HFFc6 (cell line): ENCODE measurements around the gene PPM1A. TPM values are rescaled to one million over a fixed set of nuclear protein-coding genes. Genes with fewer than 3 reads are reported as not detected.

ENCODE experiments used
- DNase-seq: peaks from one replicate; pipeline ENCODE4 v3.0.0-alpha.2; 2018
- H3K27ac Mint-ChIP-seq: 2 replicates; pipeline ENCODE4 v1.8.0; 2020; ENCODE audit warnings: mild to moderate bottlenecking, mixed read lengths
- H3K27me3 Mint-ChIP-seq: 2 replicates; pipeline ENCODE4 v1.8.0; 2021; ENCODE audit warnings: mild to moderate bottlenecking, moderate library complexity, mixed read lengths; ENCODE audit not compliant: insufficient read depth
- H3K36me3 Mint-ChIP-seq: 2 replicates; pipeline ENCODE4 v1.8.0; 2021; ENCODE audit warnings: low read depth, mixed read lengths
- H3K4me1 Mint-ChIP-seq: 2 replicates; pipeline ENCODE4 v1.8.0; 2020; ENCODE audit warnings: low read depth, mixed read lengths
- H3K4me3 Mint-ChIP-seq: 2 replicates; pipeline ENCODE4 v1.8.0; 2020; ENCODE audit warnings: mild to moderate bottlenecking, moderate library complexity, mixed read lengths
- H3K9me3 Mint-ChIP-seq: 2 replicates; pipeline ENCODE4 v1.8.0; 2020; ENCODE audit warnings: mild to moderate bottlenecking, mixed read lengths
- total RNA-seq, 6 experiments: library from RNA; stranded (reverse); fragmentation: NEBNext Ultra II Directional; extraction: Animal tissue kit (Norgen Biotek cat#: 25700); gene quantifications; 2 replicates in 1 of 6; 3 replicates in 5 of 6; pipeline ENCODE4 v1.2.3, GENCODE V29; 2021
- TF ChIP-seq, protein P1 (sequence below): fragments of 200-600 bp; sonication (generic); IDR thresholded peaks from 2 replicates; pipeline ENCODE4 v1.5.0; 2021; ENCODE audit warnings: antibody characterized with exemption, mild to moderate bottlenecking

Gene PPM1A
- total RNA-seq, 6 experiments from 2014 or later = 35.2 to 38.0 (median 36.5) TPM

DNA sequence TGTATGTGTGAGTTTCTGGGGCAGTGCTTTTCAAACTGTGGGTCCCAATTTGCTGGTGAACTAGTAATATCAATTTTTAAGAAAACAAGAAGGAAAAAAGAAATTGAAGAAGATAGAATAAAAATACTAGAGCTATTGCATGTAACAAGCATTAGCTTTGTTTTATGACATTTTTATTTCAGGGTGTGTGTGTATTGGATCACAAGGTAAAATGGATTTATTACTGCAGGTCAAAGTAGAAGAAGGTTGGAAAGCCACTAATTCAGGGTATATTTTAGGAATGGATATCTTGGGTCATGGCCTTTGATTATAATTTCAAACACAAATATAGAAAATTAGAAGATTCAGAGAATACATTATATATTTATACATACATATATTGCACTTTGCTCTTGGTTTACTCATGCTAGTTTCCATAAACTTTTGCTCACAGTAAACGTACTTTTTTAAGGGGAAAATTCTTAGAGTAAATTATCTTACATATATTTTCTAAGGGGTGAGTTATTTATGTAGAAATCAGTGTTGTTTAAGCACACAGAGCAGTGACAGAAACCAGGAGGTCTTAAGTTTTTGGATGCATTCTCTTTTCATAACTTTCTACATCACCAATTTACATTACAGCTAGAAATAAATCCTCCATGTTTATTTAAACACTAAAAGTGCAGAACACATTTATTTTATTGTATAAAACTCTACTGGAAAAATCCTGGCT lies 34.5 kb upstream of the PPM1A start:
- no peak for DNase-seq
- Mint-ChIP-seq H3K4me1 (no peaks in the 10 kb centered on the region), H3K27me3 (peaks cover 17% of the 10 kb centered on the region), H3K4me3 (no peak overlapping the region), H3K27ac (no peak overlapping the region), H3K9me3 (no peaks in the 10 kb centered on the region), H3K36me3 (no peaks in the 10 kb centered on the region)
- TF ChIP-seq, protein P1, sequence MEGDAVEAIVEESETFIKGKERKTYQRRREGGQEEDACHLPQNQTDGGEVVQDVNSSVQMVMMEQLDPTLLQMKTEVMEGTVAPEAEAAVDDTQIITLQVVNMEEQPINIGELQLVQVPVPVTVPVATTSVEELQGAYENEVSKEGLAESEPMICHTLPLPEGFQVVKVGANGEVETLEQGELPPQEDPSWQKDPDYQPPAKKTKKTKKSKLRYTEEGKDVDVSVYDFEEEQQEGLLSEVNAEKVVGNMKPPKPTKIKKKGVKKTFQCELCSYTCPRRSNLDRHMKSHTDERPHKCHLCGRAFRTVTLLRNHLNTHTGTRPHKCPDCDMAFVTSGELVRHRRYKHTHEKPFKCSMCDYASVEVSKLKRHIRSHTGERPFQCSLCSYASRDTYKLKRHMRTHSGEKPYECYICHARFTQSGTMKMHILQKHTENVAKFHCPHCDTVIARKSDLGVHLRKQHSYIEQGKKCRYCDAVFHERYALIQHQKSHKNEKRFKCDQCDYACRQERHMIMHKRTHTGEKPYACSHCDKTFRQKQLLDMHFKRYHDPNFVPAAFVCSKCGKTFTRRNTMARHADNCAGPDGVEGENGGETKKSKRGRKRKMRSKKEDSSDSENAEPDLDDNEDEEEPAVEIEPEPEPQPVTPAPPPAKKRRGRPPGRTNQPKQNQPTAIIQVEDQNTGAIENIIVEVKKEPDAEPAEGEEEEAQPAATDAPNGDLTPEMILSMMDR = no peak

- H3K4me3 Mint-ChIP-seq = no peak overlapping the region
- no peak overlapping the region for H3K27ac Mint-ChIP-seq
- no peaks in the 10 kb centered on the region for H3K4me1 Mint-ChIP-seq
- H3K9me3 Mint-ChIP-seq = no peaks in the 10 kb centered on the region
- H3K27me3 Mint-ChIP-seq = peaks cover 17% of the 10 kb centered on the region
- DNase-seq = no peak
- TF ChIP-seq, protein P1 = no peak
- no peaks in the 10 kb centered on the region for H3K36me3 Mint-ChIP-seq
Measured at GRCh38 chr14:60215127-60215444, 33.9 kb upstream of the PPM1A start.

DNA sequence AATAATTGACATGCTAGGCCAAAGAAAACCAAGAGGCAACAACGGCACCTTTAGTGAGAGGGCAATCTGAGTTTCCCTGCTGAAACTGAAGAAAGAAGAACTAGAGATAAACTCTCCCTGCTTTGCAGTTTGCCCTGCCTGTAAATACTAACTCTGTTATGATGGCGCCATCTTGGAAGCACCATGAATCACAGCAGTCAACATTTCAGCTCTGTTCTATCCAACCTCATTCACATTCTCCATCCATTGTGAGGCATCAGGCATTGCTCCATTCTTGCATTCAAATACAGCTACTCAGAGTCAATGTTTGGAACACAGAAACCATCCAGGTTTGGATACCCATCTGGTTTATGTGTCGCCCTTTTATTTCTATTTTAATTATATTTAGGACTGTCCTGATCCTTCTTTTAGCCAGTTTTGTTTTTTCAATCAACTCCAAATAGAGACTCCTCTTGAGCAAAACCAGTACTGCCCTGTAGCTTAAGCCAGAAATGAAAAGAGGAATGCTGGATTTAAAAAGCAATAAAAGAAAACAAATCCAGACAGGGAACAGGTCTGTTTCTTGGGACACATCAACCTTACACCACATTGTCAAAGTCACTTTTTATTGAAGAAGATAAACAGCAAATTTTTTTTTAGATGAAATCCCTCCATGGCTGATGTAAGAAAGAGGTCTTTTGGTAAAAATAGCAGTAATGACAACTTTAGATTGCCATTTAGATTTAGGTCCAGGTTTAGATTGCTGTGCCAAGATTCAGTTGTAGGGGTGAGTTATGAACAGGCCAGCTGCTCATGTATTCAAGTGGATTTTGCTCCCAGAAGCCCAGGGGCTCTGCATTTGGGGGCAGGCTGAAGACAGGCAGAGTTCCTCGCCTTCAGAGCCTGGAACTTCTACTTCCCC lies 33.3 kb upstream of the PPM1A start:
- no peak overlapping the region for H3K27ac Mint-ChIP-seq
- no peaks in the 10 kb centered on the region for H3K9me3 Mint-ChIP-seq
- peaks cover 17% of the 10 kb centered on the region for H3K27me3 Mint-ChIP-seq
- no peaks in the 10 kb centered on the region for H3K4me1 Mint-ChIP-seq
- H3K36me3 Mint-ChIP-seq = no peaks in the 10 kb centered on the region
- H3K4me3 Mint-ChIP-seq = no peak overlapping the region
- TF ChIP-seq, protein P1 = no peak
- DNase-seq = no peak

GRCh38 chr14:60217713-60218112 lies 31.3 kb upstream of the PPM1A start:
- Mint-ChIP-seq H3K4me3 (no peak overlapping the region), H3K27me3 (peaks cover 17% of the 10 kb centered on the region), H3K36me3 (no peaks in the 10 kb centered on the region), H3K27ac (no peak overlapping the region), H3K9me3 (no peaks in the 10 kb centered on the region), H3K4me1 (no peaks in the 10 kb centered on the region)
- DNase-seq = no peak
- TF ChIP-seq, protein P1 = no peak

DNA sequence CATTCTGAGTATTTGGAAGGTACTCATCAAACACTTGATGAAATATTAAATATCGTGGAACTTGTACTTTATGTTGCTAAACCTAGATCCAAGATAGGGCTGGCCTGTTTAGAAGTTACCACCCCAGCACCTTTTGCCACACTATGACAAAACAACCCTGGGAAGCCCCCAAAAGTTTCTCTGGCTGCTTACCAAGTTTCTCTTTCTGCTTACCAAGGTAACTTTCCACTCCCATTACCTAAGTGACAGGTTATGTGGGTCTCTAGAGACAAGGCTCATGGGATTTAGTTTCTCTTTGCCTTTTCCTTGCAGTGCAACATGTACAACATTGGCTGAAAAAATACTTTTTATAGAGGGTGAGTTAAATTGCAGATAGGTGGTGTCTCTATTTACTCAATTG lies 28.9 kb upstream of the PPM1A start:
- DNase-seq = no peak
- no peaks in the 10 kb centered on the region for H3K4me1 Mint-ChIP-seq
- no peaks in the 10 kb centered on the region for H3K36me3 Mint-ChIP-seq
- H3K27me3 Mint-ChIP-seq = peaks cover 13% of the 10 kb centered on the region
- no peaks in the 10 kb centered on the region for H3K9me3 Mint-ChIP-seq
- TF ChIP-seq, protein P1 = no peak
- H3K4me3 Mint-ChIP-seq = no peak overlapping the region
- H3K27ac Mint-ChIP-seq = no peak overlapping the region
